Measurements from ENCODE around the gene CATSPERD. TPM values are rescaled to one million over a fixed set of nuclear protein-coding genes. Genes with fewer than 3 reads are reported as not detected.

The CATSPERD gene, protein sequence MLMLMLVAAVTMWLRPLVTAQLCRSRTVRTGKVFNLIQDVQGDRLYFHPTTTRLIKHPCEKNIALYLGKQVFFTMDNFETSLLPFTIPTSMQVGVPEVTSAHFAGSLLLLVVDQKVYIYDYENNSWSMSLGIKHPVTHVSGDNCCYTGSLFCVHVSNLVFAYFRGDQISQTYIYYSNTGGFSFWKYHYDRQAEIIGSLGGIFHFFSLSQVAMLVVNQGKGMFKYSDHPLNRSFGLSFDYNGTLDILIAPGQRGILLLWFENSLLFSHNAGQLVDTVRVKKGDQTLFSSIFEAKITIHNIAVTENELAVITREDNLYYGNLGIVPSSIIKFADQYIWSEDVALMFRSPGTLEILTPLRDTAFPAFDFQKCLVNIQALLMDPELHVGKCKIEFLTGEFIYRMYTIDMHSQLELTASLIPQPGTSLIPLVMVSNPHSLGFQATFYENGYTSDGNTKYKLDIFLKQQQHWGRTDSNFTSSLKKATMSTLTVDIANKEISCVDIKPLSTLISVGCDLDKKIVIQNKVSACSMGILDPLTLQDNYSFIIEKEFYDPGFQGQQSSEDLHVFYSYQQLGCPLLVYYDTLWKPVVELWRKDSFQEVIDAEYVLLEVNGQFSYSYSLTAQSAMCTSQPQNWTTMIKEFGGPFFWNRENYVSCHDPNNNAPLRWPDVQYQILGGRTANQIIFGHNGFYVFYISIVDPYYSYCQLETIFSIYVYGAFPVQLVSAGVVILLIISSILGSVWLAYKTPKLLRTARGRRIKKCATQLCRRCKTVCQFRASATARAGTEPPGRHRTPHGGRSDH
- not detected in 2 replicates for total RNA-seq

- intact Hi-C loops (cut with micrococcal nuclease) = loop anchor here (1.0 kb wide), 11 partner anchors 30 to 996 kb away; partner anchors contain the start of genes CLPP, FEM1A, MICOS13 and RANBP3
Measured at GRCh38 chr19:5719961-5720790, at the start of gene CATSPERD, which contains the start of gene LONP1. TSS of gene CATSPERD (plus strand) at chr19:5720637. CDS start at chr19:5720738, 101 bp downstream. TSS of gene LONP1 (minus strand) at chr19:5720146. CDS start at chr19:5720132, 14 bp downstream.

GRCh38 chr19:5671600-5671999 is 48.8 kb upstream of the CATSPERD start:
- intact Hi-C loops (cut with micrococcal nuclease) = no loop called here

DNA sequence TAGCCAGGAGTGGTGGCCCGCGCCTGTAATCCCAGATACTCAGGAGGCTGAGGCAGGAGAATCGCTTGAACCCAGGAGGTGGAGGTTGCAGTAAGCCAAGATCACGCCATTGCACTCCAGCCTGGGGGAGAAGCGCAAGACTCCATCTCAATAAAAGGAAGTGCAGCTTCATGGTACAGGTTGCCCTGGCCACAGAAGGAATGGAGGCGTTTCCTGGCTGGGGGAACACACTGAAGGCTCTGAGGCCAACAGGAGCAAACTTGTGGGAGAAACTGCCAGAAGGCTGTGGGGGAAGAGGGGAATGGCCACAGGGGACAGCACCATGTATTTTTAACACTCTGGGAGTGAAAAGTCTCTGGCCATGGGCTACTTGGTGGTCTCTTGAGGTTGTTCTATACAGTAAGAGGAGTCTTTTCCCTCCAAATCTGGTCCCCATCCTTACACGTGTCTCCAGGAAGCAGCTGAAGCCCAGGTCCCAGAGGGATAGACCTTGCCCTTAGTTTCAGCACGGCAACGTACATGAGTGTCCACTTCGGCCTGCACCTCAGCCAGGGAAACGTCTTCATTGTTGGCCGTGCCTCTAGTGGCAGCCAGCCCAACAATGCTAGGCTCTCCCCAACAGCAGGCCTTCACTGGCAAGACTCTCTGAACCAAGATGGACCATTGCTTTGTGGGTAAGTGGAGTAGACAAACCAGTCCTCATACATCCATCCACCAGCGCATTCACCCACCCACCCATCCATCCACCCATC is 47.6 kb upstream of the CATSPERD start:
- intact Hi-C loops (cut with micrococcal nuclease) = no loop called here

DNA sequence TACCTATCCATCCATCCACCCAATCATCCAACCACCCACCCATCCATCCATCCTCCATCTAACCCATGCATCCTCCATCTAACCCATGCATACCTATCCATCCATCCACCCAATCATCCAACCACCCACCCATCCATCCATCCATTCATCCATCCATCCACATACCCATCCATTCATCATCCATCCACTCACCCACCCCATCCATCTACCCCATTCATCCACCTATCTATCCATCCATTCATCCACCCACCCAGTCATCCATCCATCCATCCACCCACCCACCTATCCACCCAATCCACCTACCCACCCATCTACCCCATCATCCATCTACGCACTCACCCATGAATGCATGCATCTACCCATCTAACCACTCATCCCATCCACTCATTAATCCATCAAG is 46.7 kb upstream of the CATSPERD start:
- intact Hi-C loops (cut with micrococcal nuclease) = no loop called here

DNA sequence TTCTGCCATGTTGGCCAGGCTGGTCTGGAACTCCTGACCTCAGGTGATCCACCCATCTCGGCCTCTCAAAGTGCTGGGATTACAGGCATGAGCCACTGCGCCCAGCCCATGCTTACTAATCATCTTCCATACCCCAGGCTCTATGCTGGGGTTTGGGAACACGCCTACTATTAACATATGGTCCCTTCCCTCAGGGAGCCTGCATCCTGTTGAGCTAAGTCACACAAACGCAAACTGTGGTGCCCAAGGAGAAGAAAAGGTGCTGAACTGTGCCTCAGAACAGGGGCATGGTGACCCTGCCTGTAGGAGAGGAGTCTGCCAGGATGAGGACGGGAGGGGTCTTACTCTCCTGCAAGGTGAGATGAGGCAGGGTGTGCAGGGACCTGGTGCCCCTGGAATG is 45.7 kb upstream of the CATSPERD start:
- intact Hi-C loops (cut with micrococcal nuclease) = no loop called here

DNA sequence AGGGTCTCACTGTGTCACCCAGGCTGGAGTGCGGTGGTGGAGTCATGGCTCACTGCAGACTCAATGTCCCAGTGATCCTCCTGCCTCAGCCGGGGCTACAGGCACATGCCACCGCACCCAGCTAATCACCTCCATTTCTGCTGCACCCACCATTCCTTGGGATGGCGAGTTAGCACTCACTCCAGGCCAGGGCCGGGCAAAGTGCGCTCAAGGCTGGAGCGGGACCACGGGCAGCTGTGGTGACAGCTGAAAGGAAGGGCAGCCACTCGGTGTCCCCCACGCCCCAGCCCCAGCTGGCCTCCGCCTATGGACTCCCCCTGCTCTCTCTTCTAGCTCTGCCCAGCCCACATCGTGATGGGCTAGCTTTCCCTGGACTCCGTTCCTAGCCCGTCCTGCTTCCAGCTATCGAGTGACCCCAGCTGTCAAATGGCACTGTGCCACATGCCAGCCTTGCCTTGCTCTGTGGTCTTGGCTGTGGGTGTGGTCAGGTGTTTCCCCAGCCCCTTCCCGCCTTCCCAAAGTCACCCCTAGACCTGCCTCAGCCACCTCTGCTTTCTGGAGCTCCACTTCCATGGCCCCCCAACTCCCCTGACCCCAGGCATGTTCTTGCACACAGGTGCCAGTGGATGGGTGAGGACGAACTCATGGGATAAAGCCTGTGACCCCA is 44.2 kb upstream of the CATSPERD start:
- intact Hi-C loops (cut with micrococcal nuclease) = no loop called here

DNA sequence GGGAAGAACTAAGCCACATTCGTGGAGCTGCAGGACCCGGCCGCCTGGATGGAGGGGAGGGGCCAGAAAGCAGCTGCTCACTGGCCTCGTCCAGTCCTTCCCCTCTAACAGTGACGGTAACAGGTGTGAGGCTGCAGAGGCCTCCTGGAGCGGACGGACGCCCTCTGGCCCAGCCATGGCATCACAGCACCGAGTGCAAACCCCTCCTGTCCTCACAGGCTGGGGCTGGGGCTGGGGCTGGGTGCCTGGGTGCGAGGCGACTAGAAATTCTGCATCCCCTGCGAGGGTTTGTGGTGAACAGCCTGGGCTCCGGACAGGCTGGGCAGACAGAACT is 43.7 kb upstream of the CATSPERD start:
- intact Hi-C loops (cut with micrococcal nuclease) = no loop called here

DNA sequence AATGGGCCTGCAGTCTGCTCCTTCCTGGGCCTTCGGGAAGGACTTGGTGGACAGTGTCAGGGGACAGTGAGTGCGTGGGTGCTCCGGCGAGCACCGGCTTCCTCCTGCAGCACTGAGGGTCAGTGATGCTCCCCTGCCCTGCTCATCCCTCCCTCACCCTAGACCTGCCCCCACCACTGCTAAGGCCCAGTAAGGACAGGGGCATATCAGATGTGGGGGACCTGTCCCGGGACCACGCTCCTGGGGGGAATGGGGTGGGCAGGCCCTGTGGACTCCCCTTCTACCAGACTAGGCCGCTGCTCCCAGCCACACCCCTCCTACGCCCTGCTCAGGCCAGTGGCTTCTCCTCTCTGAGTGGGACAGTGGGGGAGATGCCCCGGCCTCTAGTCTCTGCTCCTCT is 43.3 kb upstream of the CATSPERD start:
- intact Hi-C loops (cut with micrococcal nuclease) = no loop called here

DNA sequence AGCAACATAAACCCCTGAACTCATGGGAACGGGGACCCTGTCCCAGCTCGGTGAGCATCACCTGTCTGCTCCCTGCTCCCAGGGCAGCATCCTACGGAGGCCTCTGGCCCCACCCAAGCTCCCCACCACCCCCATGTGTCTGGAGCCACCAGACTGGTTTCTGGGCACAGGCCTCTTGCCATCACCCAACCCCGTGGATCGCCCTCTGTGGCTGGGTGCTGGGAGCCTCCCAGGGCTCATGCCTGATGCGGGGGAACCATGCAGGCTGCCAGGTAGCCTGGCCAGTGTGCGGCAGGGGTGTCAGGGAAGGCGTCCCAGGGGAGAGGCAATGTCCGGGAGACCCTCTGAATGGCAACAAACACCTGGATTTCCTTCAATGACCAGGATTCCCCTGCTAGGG is 42.9 kb upstream of the CATSPERD start:
- intact Hi-C loops (cut with micrococcal nuclease) = no loop called here

GRCh38 chr19:5678071-5678718 is 42.2 kb upstream of the CATSPERD start:
- intact Hi-C loops (cut with micrococcal nuclease) = no loop called here

DNA sequence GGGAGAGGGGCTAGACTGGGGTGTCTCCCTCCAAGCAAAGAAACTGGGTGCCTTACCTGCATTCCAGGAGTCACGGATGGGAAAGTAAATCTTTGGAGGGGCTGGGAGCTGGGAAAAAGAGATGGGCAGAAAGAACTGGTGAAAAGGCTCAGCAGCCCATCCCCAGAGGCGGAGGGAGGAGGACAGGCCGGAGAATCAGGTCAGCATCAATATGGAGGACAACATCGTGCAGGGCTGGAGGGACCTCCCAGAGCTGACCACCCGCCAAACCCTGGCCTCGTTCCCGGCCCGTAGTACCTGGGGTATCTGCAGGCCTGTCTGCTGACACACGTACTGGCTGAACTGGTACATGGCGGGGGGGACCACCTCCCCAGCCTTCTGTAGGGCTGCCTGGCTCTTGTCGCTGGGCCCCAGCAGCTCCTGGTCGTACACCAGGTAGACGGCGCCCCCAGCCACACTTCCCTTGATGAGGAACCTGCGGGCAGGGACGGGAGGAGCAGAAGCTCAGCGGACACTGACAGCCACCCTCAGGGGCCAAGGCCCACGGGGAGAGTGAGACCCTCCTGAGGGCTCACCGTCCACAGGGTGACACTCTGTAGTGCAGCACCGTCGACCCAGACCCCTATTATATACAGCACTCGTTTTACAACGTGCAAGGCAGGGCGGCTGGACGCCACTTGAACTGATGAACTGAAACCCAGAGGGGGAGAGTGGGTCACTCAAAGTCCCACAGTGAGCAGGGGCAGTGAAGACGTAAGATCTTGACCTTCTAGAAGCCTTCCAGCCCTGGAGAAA is 41.0 kb upstream of the CATSPERD start:
- intact Hi-C loops (cut with micrococcal nuclease) = loop anchor here (1.0 to 5.0 kb wide), 9 partner anchors 11 to 1917 kb away; partner anchors contain the start of genes CATSPERD, CHAF1A, LONP1 and MRPL54

- intact Hi-C loops (cut with micrococcal nuclease) = loop anchor here (1.0 to 5.0 kb wide), 9 partner anchors 10 to 1917 kb away; partner anchors contain the start of genes CATSPERD, CHAF1A, LONP1 and MRPL54
Measured at GRCh38 chr19:5680084-5680436, 40.4 kb upstream of the CATSPERD start.

GRCh38 chr19:5680437-5681368 is 39.7 kb upstream of the CATSPERD start, which contains the start of the genes HSD11B1L and MICOS13:
TSS of gene HSD11B1L (plus strand) at chr19:5681027. CDS start at chr19:5684833, 3,806 bp downstream.
TSS of gene MICOS13 (minus strand) at chr19:5680516. CDS start at chr19:5680486, 30 bp downstream.
- intact Hi-C loops (cut with micrococcal nuclease) = loop anchor here (1.0 to 5.0 kb wide), 9 partner anchors 10 to 1918 kb away; partner anchors contain the start of genes CATSPERD, CHAF1A, LONP1 and MRPL54

- intact Hi-C loops (cut with micrococcal nuclease) = loop anchor here (2.0 to 5.0 kb wide), 4 partner anchors 223 to 1919 kb away; partner anchors contain the start of genes CHAF1A, MRPL54, SH3GL1 and VMAC
Measured at GRCh38 chr19:5681391-5682106, 38.9 kb upstream of the CATSPERD start.

DNA sequence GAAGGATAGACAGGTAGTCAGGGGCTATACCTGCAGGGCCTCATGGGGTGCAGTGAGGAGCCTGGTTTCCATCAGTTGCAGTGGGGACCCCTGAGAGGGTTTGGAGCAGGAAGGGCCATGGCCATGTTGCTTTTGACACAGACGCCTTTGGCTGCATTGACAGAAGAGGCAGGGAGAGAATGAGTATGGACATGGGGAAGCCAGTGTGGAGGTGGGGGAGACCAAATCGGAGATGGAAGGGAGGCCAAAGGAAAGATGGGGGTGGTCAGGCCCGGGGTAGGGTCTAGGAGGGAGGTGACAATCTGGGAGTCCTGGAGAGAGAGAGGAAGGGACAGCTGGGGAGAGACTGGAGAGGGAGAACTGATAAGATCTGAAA is 38.3 kb upstream of the CATSPERD start:
- intact Hi-C loops (cut with micrococcal nuclease) = loop anchor here (5.0 kb wide), 1 partner anchor 1280 kb away; the partner anchor contains the start of genes CHAF1A and SH3GL1

GRCh38 chr19:5683177-5683886 is 37.1 kb upstream of the CATSPERD start:
- intact Hi-C loops (cut with micrococcal nuclease) = loop anchor here (5.0 kb wide), 1 partner anchor 1281 kb away; the partner anchor contains the start of genes CHAF1A and SH3GL1

Data from T-helper 1 cell treated with Interleukin-12 subunit alpha and Interleukin-12 subunit beta and Interleukin-4 antibody, amounts not matched to agents 30 ng/mL and 1 ng/mL, for 36 hours (primary cell).